IMR-90 (cell line): ENCODE measurements around the gene CHN2. TPM values are rescaled to one million over a fixed set of nuclear protein-coding genes. Genes with fewer than 3 reads are reported as not detected.

Source experiments
- ATAC-seq: fragments of 200-7000 bp; cut with Tn5 transposase; 2 replicates; pipeline ENCODE4 v1.9.1; 2020; ENCODE audit warnings: low read depth, mild to moderate bottlenecking, moderate library complexity
- BruUV-seq: library from RNA; stranded (reverse); fragments of 400-500 nt; replicated peaks from 2 replicates; lab custom pipeline; 2021; lab: Mats Ljungman, UMichigan
- CTCF ChIA-PET: fragments of 300-600 bp; formaldehyde crosslinking; extraction: SDS; loops from one replicate; lab custom pipeline; 2021; ENCODE audit warnings: antibody characterized with exemption; lab: Yijun Ruan, JAX
- POLR2A ChIA-PET: fragments of 300-600 bp; sonication (Branson Sonifier 250); formaldehyde crosslinking; loops from one replicate; lab custom pipeline; 2022; ENCODE audit warnings: antibody characterized with exemption; ENCODE audit not compliant: unreplicated experiment; lab: Charles Lee
- DNase-seq: peaks from one replicate; pipeline ENCODE4 v3.0.0; 2013
- H2AFZ ChIP-seq: replicated peaks from 2 replicates; pipeline ENCODE3; 2013; ENCODE audit warnings: low read length, mild to moderate bottlenecking; ENCODE audit not compliant: poor library complexity
- H2AK5ac ChIP-seq: 2 replicates; pipeline ENCODE4 v1.6.1; 2013; ENCODE audit warnings: low read depth, low read length, inconsistent platforms
- H2AK9ac ChIP-seq: replicated peaks from 2 replicates; pipeline ENCODE3; 2013; ENCODE audit warnings: mild to moderate bottlenecking, low read depth, low read length, moderate library complexity; ENCODE audit not compliant: poor library complexity
- H2BK120ac ChIP-seq: 2 replicates; pipeline ENCODE4 v1.6.1; 2013; ENCODE audit warnings: low read depth, low read length, inconsistent platforms
- H2BK15ac ChIP-seq: 3 replicates; pipeline ENCODE4 v1.6.1; 2013; ENCODE audit warnings: low read depth, low read length, inconsistent platforms
- H2BK20ac ChIP-seq: 2 replicates; pipeline ENCODE4 v1.6.1; 2013; ENCODE audit warnings: low read depth, mild to moderate bottlenecking, inconsistent platforms, low read length, moderate library complexity
- H2BK5ac ChIP-seq: 2 replicates; pipeline ENCODE4 v1.6.1; 2013; ENCODE audit warnings: mild to moderate bottlenecking, low read depth, low read length, inconsistent platforms; ENCODE audit not compliant: poor library complexity, severe bottlenecking
- H3K14ac ChIP-seq: replicated peaks from 2 replicates; pipeline ENCODE4 v1.6.1; 2013; ENCODE audit warnings: low read depth, low read length, inconsistent platforms
- H3K18ac ChIP-seq: 2 replicates; pipeline ENCODE4 v1.6.1; 2013; ENCODE audit warnings: low read depth, low read length, control low read depth
- H3K23ac ChIP-seq: 2 replicates; pipeline ENCODE4 v1.6.1; 2013; ENCODE audit warnings: low read depth, low read length, inconsistent platforms
- H3K27ac ChIP-seq: 2 replicates; pipeline ENCODE4 v1.5.1; 2013; ENCODE audit warnings: mild to moderate bottlenecking, control low read depth, low read length; ENCODE audit not compliant: insufficient read depth
- H3K27me3 ChIP-seq: 2 replicates; pipeline ENCODE4 v1.6.1; 2013; ENCODE audit warnings: low read length; ENCODE audit not compliant: control insufficient read depth, insufficient read depth
- H3K36me3 ChIP-seq: 2 replicates; pipeline ENCODE4 v1.6.1; 2013; ENCODE audit warnings: low read length, mixed read lengths; ENCODE audit not compliant: control insufficient read depth, insufficient read depth
- H3K4ac ChIP-seq: 2 replicates; pipeline ENCODE4 v1.6.1; 2013; ENCODE audit warnings: low read depth, low read length, inconsistent platforms
- H3K4me1 ChIP-seq: 2 replicates; pipeline ENCODE4 v1.6.1; 2013; ENCODE audit warnings: low read length, mixed read lengths; ENCODE audit not compliant: control insufficient read depth, insufficient read depth
- H3K4me2 ChIP-seq: 2 replicates; pipeline ENCODE4 v1.6.1; 2013; ENCODE audit warnings: low read depth, mild to moderate bottlenecking, control low read depth, low read length, moderate library complexity
- H3K4me3 ChIP-seq: 2 replicates; pipeline ENCODE4 v1.5.1; 2013; ENCODE audit warnings: low read depth, mild to moderate bottlenecking, control low read depth, low read length, moderate library complexity; ENCODE audit not compliant: insufficient read depth
- H3K56ac ChIP-seq: 2 replicates; pipeline ENCODE4 v1.6.1; 2013; ENCODE audit warnings: low read length, inconsistent platforms; ENCODE audit not compliant: insufficient read depth; ENCODE audit errors: extremely low read depth
- H3K79me1 ChIP-seq, 2 experiments: 2 replicates each; pipeline ENCODE4 v1.6.1; 2013; ENCODE audit warnings: low read length in 2 of 2, inconsistent platforms in 1 of 2, low read depth in 1 of 2
- H3K9ac ChIP-seq: 2 replicates; pipeline ENCODE4 v1.6.1; 2013; ENCODE audit warnings: low read depth, low read length, control low read depth
- H3K9me1 ChIP-seq: 2 replicates; pipeline ENCODE4 v1.6.1; 2013; ENCODE audit warnings: low read length, inconsistent platforms; ENCODE audit not compliant: insufficient read depth
- H3K9me3 ChIP-seq: 2 replicates; pipeline ENCODE4 v1.6.1; 2013; ENCODE audit warnings: low read length; ENCODE audit not compliant: control insufficient read depth, insufficient read depth
- H4K20me1 ChIP-seq: 2 replicates; pipeline ENCODE4 v1.6.1; 2013; ENCODE audit warnings: low read length, inconsistent platforms; ENCODE audit not compliant: insufficient read depth
- H4K5ac ChIP-seq: 2 replicates; pipeline ENCODE4 v1.6.1; 2013; ENCODE audit warnings: mild to moderate bottlenecking, low read depth, low read length, control low read depth
- H4K8ac ChIP-seq, 2 experiments: 2 replicates each; pipeline ENCODE4 v1.6.1; 2013; ENCODE audit warnings: low read depth in 2 of 2, low read length in 2 of 2, control low read depth in 1 of 2, inconsistent platforms in 1 of 2
- H4K91ac ChIP-seq: 2 replicates; pipeline ENCODE4 v1.6.1; 2013; ENCODE audit warnings: low read depth, low read length, inconsistent platforms; ENCODE audit not compliant: insufficient read depth
- CTCF ChIP-seq: conservative IDR thresholded peaks from 2 replicates; pipeline ENCODE4 v1.5.1; 2012; ENCODE audit warnings: mild to moderate bottlenecking, low read depth, low read length, improper control_type of control experiment
- MAZ ChIP-seq: IDR thresholded peaks from 2 replicates; pipeline ENCODE4 v1.6.1; 2012; ENCODE audit warnings: low read depth, mild to moderate bottlenecking, low read length, improper control_type of control experiment, moderate library complexity, borderline replicate concordance
- SMC3 ChIP-seq: fragments of 150-350 bp; IDR thresholded peaks from 2 replicates; pipeline ENCODE4 v1.6.1; 2016; ENCODE audit warnings: low read depth, mild to moderate bottlenecking, antibody characterized with exemption, low read length, moderate library complexity
- WGBS, 2 experiments: methylation state at CpG; one replicate each; pipeline versions ENCODE4 v1.1.5 to v1.1.7; 2013; ENCODE audit warnings: missing lambda C conversion rate in 2 of 2; ENCODE audit not compliant: insufficient read length in 1 of 2; ENCODE audit errors: extremely low coverage in 2 of 2; 5-methylcytosine and 5-hydroxymethylcytosine counted together
- dilution Hi-C: fragments of 300-500 bp; cut with HindIII; formaldehyde crosslinking; loops from one replicate; pipeline ENCODE4 v1.14.3; 2018; ENCODE audit warnings: low sequenced_read_pairs; ENCODE audit not compliant: unreplicated experiment
- in situ Hi-C: fragments of 300-500 bp; cut with MboI; formaldehyde crosslinking; loops from 3 replicates; pipeline ENCODE4 v1.14.3; 2019; ENCODE audit warnings: low sequenced_read_pairs, inconsistent platforms, mixed read lengths
- intact Hi-C: fragments of 100-400 bp; cut with micrococcal nuclease; formaldehyde crosslinking; loops from 2 replicates; pipeline ENCODE4 v1.10.0; 2022
- polyA plus RNA-seq, 3 experiments: library from polyadenylated mRNA; depleted of rRNA; stranded (reverse); fragments of >200 nt; gene quantifications; 2 replicates each; pipeline ENCODE4 v1.2.3, GENCODE V29; 2012; ENCODE audit warnings: low replicate concordance in 1 of 3
- total RNA-seq: library from RNA; depleted of rRNA; stranded (reverse); fragments of >200 nt; gene quantifications from 2 replicates; pipeline ENCODE4 v1.2.3, GENCODE V29; 2012
- TF ChIP-seq, protein P1 (sequence below): fragments of 150-350 bp; IDR thresholded peaks from 2 replicates; pipeline ENCODE4 v1.6.1; 2017; ENCODE audit warnings: mild to moderate bottlenecking, antibody characterized with exemption, low read length, low read depth

Gene CHN2
- total and polyA plus RNA-seq, 2 of the 4 experiments (the other 2 are of a cell fraction) = not detected

DNA sequence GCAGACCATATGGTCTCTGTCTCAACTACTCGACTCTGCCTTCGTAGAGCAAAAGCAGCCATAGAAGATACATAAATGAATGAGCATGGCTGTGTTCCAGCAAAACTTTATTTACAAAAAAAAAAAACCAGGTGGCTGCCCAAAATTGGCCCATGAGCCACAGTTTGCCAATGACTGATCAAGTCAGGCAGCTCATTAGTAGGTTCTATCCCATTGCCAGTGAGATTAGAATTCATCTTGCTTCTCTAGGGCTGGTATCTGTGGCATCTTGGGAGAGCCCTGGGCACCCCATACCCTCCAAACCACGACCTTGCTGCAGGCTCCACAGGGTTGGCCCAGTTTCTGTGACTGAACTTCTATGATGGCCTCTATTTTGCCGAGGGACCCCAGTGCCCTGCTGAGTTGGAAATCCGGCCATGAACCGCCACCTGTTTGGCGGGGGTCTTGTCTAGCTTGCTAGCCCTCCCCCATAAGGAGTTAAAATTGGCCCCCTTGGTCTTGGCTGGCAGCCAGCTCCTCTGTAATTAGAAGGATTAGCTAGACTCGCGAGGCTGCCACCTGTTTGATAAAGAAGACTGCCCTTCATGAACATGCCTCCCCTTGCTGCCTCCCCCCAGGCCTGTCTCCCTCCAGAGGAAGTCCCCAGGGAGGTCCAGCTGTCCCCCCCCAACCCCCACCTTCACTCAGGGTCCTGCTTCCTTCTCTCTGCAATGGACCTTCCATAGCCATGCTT lies 83.9 kb downstream of the CHN2 start:
- no peaks in the 10 kb centered on the region for H3K9me3 ChIP-seq
- no peak overlapping the region for H4K8ac ChIP-seq
- H2AK9ac ChIP-seq = no peak overlapping the region
- H3K56ac ChIP-seq = no peak overlapping the region
- WGBS, 2 experiments = 46% methylated on average over 3 of the region's 9 CpGs; no CpG with 5 or more reads in 1 of the 2 experiments
- no peaks in the 10 kb centered on the region for H3K79me1 ChIP-seq
- no peak overlapping the region for H4K91ac ChIP-seq
- no peak overlapping the region for H3K18ac ChIP-seq
- dilution Hi-C loops = no loop called here
- no peaks in the 10 kb centered on the region for H3K9me1 ChIP-seq
- H2BK15ac ChIP-seq = no peak overlapping the region
- no peak overlapping the region for H2AK5ac ChIP-seq
- ChIA-PET CTCF (no interaction called here), POLR2A (no interaction called here)
- no peak overlapping the region for H3K23ac ChIP-seq
- BruUV-seq = no TSS peak
- H3K27ac ChIP-seq = no peak overlapping the region
- H3K4me3 ChIP-seq = no peak overlapping the region
- intact Hi-C loops = no loop called here
- in situ Hi-C loops = no loop called here
- no peaks in the 10 kb centered on the region for H3K36me3 ChIP-seq
- H3K27me3 ChIP-seq = no peaks in the 10 kb centered on the region
- no peaks in the 10 kb centered on the region for H4K20me1 ChIP-seq
- DNase-seq (no peak), ATAC-seq (no peak)
- H2AFZ ChIP-seq = no peak overlapping the region
- no peak for TF ChIP-seq SMC3
- TF ChIP-seq MAZ = no peak
- no peak for TF ChIP-seq CTCF
- TF ChIP-seq, protein P1, sequence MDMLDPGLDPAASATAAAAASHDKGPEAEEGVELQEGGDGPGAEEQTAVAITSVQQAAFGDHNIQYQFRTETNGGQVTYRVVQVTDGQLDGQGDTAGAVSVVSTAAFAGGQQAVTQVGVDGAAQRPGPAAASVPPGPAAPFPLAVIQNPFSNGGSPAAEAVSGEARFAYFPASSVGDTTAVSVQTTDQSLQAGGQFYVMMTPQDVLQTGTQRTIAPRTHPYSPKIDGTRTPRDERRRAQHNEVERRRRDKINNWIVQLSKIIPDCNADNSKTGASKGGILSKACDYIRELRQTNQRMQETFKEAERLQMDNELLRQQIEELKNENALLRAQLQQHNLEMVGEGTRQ = no peak
- H3K9ac ChIP-seq = no peak overlapping the region
- no peak overlapping the region for H2BK20ac ChIP-seq
- no peak overlapping the region for H3K4ac ChIP-seq
- H3K4me2 ChIP-seq = no peak overlapping the region
- no peak overlapping the region for H2BK5ac ChIP-seq
- no peaks in the 10 kb centered on the region for H3K4me1 ChIP-seq
- H2BK120ac ChIP-seq = no peak overlapping the region
- H4K5ac ChIP-seq = no peak overlapping the region
- H3K14ac ChIP-seq = no peak overlapping the region
